Activated CD8-positive, alpha-beta memory T cell treated with anti-CD3 and anti-CD28 coated beads for 48 hours (primary cell): ENCODE results near the gene IFNG.

Source experiments
- DNase-seq, 3 experiments: peaks; one replicate each; pipeline ENCODE4 v3.0.0-alpha.2; 2020; ENCODE audit warnings: low read depth in 2 of 3, low spot score in 2 of 3

IFNG gene

DNA sequence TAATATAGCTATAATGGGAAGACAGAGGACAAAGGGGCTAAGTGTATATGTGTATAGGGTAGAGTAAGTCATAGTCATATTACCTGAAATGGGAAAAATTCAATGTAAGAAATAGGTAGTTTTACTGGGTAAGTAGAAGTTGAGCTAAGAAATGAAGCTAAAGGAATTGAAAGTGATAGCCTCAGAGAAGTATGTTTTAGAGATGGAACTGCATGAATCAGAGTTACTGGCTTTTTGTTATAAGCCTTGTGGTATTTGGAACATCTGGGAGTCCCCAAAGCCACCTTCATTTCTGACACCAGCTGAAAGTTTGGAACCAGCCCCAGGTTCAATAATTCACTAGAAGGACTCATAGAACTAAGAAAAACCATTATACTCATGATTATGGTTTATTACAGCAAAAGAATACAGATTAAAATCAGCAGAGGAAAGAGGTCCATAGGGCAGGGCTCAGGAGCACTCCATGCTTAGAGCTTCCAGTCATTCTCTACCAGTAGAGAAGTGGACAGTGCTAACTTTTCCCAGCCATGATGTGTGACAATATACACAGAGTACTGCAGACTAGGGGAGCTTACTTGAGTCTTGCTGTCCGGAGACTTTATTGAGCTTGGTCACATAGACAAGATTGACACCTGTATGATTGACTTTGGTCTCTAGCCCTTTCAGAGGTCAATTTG is 9.8 kb upstream of the IFNG start:
- DNase-seq = no peak

DNA sequence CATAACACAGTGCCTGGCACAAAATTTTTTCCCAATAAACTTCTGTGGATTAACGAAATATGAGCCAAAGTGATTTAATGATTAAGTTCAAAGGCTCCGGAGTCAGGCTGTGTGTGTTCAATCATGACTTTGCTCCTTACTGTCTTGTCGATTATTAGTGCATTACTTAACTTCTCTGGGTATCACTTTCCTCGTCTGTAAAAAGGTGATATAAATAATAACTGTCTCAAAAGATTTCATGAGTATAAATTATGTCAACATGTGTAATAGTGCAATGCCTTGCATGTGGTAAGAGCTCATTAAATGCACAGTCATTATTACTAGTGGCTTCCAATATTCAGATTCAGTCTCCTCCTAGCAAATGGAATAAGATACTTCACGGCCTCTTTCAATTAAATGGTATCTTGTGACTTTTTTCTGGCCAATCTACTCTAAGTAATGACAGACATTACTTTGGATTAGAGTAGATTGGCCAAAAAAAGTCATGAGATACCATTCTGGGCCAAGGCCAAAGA is 6.8 kb upstream of the IFNG start:
- DNase-seq = no peak

DNA sequence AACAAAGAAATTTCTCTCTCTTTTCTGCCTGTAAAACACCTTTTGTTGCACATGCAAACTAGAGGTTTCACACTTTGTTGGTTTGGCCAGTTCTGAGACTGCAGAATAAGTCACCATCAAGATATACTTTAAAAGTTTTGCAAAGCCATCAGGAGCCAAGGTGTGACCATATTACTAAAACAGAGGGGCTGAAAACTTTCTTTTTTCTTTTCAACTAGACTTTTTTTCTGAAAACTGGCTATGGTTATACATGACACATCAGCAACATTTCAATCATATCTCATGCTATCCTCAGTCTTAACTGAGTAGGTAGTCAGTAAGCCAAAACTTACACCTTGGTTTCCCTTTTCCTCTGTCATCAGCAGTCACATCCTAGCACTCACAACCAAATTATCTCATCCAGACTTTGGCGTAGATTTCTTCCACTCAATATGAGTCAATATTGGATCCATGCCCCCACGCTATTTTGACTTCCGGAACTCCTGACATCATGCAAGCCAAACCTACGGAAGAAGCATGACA is 4.1 kb upstream of the IFNG start:
- no peak for DNase-seq

DNA sequence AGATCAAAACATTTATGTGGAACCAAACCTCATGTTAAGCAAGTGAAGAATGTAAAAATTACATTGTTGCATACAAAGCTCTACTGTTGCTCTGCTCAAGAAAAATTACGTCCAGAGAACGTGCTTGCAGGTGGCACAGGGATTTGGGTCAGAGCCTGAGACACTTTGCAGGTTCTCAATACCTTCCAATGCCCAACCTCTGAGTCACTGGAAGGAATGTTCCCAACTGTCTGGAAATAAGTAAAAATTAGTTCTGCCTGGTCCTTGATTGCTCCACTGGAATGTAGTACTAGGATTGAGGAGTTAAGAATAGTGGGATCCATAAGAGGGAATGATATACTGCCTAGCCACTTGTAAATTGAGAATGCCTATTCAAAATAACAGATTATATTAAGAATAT is 2.8 kb upstream of the IFNG start:
- no peak for DNase-seq

DNA sequence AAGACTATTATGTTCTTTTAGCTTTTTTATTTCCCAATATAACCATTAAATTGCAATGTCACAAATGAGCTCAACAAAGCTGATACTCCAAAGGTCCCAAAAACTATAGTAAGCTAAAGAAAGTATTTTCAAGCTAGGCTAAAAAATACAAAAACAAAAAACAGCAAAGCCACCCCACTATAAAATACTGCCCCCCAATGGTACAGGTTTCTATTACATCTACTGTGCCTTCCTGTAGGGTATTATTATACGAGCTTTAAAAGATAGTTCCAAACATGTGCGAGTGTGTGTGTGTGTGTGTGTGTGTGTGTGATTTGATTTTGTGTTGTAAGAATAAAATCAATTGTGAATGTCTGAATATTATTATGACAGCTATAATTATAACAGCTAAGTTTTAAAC is 1.1 kb downstream of the IFNG start:
- no peak for DNase-seq

DNA sequence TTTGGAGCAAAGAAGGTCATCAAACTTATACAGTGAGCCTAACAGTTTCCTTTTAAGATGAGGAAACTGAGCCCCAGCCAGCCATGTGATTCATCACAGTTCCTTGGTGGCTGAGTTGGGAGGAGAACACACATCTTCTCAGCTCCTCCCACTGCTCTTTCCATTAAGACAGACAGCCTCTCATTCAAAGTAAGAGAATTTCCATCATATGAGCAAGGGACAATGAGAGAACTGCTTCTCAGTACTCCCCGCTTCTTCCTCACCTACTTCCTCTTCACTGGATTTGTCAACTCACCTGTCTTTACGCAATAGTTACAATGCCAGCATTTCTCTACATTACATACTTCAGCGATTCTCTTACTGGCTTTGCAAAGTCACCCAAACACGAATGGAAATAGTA is 2.2 kb downstream of the IFNG start:
- DNase-seq = no peak

DNA sequence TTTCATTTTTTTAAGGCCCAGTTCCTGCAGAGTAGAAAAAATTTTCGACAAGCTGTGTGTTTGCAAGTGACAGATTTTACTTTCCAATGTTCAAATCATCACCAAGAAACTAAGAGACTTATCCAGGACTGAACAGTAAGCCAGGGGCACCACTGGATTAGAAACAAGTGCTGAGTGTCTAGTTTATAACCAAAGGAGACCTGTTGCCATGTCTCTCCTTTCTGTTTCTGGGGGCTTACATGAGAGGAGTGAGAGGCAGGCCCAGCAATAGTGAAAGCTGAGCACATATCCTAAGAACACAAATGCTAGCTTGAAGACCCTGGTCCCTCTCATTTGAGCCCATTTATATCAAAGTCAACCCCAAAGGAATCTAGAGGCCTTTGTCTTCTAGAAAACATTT is 2.9 kb downstream of the IFNG start:
- DNase-seq = no peak

DNA sequence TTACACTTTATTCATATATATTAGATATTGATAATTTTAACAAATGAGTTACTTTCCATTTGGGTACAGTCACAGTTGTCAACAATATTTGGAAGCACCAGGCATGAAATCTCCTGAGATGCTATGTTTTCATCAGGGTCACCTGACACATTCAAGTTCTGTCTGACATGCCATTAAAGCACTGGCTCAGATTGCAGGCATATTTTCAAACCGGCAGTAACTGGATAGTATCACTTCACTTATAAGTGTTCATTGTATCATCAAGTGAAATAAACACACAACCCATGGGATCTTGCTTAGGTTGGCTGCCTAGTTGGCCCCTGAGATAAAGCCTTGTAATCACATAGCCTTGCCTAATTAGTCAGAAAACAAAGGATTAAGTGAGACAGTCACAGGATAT is 4.8 kb downstream of the IFNG start:
- no peak for DNase-seq

DNA sequence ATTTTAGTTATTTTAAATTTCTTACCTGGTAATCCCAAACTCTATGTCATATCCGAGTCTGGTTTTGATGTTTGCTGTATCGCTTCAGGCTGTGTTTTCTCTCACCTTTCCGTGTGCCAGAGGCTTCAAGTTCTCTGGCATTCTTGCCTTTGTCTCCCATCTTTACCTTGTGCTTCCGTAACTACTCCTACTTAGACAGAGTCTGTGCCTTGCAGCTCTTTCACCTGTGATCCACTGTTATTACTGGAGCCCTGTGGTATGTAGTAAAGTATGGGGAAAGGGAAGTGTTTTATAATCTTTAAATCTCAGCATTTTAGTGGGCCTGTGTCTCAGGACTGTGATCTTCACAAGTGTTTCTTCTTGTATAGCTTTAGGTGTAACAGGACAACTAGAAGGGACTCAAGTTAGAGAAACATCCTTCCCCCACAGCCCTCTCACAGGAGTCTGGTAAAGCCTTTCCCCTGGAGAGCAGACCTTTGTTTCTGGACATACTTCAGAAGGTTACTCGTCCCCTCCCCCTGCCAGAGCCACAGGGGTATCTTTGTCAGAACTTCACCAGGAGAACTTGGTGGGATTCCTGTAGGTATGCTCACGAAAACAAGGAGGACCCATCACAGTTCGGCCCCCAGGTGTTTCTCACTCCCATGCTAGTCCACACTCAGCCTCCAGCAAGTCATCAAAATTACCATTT is 11.1 kb downstream of the IFNG start:
- no peak for DNase-seq

DNA sequence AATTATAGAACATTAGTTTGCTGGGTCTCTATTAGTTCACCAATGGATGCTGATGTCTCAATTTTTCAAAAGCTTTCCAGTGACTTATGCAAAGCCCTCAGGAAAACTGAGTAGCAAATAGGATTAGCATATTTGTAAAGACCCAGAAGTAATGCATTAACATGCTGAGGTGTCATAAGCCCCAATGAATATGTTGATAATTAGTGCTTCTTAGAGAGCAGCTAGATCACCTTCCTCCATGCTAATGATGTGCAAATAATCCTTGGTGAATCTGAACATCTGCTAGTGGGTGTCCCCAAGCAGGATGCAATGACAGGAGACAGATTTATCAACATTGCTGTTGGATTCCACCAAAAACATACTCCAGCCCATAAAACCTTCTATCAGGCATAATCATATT is 19.0 kb downstream of the IFNG start:
- no peak for DNase-seq

DNA sequence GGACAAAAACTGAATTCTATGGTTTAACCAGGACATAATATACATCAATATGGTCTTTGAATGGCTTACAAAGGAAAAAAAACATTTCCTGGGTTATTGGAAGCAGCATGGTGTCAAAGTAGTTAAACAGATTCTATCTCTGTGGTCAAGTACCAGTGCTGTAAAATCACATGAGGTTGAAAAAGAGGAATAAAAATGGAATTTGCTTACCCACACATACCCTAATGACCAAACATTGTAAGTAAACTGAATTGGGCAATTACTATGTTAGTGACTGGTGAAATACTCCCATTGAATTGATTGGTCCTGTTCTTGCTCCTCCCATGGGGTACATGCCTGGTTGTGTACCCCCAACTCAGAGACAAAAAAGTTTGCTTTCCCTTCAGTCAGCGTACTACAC is 19.6 kb downstream of the IFNG start:
- no peak for DNase-seq

DNA sequence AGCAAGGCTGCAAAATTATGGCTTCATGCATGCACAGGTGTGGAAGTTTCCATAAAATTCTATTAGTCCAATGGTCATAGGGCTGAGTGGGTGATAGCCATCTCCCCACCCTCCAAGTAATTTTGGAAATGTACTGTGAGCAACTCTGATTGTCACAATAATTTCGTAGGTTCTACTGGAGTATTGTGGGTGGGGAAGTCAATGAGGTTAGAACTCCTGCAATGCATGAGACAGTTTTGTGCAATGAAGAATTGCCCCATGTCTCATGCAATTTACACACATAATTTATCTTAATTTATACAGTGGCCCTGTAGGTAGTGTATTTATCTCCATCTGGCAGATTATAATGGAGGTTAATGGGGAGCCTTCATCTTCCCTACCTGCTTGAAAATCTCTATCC is 20.5 kb downstream of the IFNG start:
- DNase-seq = no peak

DNA sequence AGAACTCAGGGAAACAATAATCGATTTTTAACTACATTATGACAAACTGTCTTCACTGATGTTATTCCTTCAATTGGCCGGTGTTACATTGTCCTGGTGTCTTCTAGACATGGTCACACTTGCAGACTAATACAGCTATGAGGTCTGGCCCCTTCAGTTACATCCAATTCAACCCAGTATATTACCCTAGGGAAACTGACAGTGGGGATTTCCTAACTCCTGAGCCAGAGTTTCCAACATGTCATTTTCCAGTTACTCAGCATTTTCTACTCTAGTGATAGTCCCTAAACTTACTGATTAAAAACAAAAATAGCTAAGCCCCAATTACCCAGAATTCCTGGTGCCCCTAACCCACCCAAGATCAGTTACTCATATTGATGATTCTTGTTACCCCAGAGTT is 21.1 kb downstream of the IFNG start:
- DNase-seq = no peak

DNA sequence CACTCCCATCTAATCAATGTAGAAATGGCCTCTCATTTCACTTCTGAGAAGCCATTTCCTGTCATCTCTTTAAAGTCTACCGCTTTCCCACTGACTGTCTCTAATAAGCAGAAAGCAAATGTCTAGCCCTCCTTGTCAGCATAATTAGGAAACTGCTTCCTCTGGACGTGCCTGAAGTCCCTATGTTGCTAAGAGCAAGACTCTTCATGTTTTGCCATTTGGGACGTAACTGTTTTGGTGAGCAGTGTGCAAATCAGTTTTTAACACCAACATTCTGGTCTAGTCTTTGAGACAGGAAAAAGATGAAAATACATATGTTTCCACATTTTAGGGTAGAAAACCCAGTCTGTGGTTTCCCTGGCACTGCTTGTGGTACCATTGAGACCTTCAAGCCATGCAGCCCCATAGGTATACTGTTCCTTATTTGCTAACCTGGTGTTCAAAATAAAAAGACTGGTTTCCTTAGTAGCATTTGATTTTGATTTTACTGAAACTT is 22.2 kb downstream of the IFNG start:
- DNase-seq = no peak

DNA sequence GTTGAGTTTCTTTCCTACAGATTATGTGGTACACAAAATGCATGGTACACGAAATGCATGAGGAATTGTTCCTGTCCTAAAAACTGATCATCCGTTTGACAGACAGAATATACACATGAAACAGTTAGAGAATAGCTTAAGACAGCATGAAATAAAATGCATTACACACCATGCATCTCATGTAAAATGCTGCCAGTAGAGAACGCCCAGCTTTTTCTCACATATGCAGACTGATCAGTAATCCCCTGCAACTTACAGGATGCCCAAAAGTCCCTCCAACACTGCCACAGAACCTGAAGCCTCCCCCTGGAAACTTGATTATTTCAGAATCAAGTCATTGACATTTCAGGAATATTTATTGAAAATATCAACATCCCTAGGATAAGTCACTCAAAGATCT is 24.0 kb downstream of the IFNG start:
- no peak for DNase-seq

DNA sequence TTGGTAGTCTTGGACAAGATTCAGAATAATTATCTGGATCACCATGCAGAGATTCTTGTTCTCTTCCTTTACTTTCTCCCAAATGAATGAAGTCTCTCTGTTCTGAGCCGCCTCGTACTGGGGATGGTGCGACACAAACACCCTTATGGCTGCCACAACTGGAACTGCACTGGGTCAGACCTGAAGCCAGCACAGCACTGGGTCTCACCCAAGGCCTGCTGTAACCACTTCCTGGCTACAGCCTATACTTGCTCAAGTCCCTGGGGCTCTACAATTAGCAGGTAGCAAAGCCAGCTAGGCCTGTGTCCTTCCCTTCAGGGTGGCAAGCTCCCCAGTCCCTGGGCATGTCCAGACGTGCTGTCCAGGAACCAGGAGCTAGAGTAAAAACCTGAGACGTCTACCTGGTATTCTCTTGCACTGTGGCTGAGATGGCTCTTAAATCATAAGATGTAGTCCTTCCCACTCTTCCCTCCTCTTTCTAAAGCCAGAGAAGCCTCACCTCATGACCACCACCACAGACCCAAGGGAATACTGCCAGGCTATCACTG is 27.6 kb downstream of the IFNG start:
- DNase-seq = no peak

DNA sequence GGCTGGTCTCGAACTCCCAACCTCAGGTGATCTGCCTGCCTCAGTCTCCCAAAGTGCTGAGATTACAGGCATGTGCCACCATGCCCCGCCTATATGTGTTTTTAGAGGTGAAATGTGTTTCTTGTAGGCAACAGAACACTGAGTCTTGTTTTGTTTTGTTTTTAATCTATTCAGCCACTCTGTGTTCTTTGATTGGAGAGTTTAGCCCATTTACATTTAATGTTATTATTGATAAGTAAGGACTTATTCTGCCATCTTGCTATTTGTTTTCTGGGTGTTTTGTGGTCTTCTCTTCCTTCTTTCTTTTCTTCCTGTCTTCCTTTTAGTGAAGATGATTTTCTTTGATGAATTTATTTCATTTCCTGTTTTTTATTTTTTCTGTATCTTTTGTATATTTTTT is 29.6 kb downstream of the IFNG start:
- no peak for DNase-seq

DNA sequence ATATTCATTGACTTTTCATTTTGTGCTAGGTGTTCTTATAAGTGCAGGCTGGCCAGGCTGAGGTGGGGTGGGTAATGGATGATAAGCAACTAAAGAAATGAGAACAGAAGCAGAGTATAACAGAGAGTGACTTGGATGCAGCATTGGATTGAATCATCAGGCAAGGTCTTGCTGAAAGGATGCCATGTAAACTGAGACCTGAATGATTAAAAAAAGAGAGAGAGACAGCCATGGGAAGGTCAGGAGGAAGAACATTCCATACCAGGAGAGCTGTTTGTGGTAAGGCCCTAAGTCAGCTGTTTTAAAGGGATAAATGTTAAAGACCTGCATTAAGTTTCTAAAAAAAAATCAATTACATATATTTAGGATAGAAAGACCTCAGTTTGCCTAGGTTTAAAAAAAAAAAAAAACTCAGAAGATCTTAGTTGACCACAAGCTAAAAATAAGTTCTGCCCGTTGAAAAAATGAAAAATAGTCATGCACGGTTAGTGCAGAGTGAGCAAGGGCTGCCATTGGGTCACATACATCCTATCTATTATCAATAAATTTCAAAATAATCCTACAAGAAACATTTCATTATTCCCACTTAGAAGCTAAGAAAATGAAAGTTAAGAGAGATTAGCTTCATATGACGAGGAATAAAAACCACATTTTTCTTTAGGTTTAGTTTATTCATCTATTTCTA is 37.2 kb downstream of the IFNG start:
- DNase-seq = no peak

DNA sequence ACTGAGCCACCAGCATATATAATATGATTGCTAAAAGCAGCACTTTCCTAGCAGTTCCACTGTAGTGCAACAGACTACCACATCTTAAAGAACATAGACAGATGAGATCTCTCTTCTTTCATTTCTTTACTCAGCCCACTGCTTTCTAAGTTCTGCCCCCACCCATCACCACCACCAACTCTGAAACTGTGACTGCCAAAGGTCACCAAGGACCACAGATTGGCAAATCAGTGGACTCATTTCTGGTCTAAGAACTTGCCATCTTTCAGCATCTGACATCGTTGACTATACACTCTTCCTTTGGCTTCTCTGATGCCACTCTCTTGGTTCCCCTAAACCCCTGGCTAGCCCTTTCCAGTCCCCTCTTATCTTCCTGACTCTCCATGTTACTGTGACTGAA is 38.4 kb downstream of the IFNG start:
- DNase-seq = peak in 1 of 3 experiments; percentile 38

DNA sequence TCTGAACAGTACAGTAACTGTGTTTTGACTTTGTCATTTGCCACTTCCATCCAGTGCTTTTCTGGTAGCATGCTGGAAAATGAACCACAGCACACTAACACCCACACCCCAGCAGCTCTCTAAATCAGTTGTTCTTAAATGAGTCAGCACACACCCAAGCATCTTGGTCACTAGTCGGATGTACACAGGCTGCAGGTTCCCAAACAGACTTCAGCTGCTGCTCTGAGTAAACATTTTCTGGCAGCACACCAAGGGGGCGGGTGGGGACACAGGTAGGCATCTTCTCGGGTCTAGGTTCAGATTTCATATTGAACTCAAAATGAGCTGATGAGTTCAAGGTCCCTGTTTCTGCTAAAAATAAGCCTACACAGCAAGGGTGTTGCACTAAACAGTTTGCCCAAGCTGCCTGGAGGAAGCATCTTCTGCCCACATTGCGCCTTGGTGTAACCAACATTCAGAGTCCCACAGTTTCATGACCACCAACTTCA is 39.8 kb downstream of the IFNG start:
- peak in 2 of 3 experiments; percentile 42 to 47 for DNase-seq

DNA sequence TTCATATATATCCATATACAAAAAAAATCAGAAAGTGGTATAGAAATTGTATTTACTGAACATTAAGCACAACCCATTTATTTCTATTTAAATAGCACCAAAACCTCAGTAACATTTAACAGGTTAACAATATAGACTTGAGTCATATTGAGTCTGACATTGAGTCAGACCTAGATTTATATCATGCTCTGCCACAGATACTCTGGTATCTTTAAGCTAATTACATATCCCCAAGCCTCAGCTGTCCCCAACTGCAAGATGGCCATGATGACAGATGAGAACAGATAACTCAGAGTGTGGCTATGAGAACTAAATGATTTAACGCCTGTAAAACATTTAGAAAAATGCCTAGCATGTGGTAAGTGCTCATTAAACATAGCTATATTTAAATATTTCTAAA is 40.3 kb downstream of the IFNG start:
- no peak for DNase-seq
